HepG2 (cell line): ENCODE data around the gene TMX4. TPM values are rescaled to one million over a fixed set of nuclear protein-coding genes. Genes with fewer than 3 reads are reported as not detected.

Experiments used
- MEIS1 ChIP-seq: sonication (generic); formaldehyde crosslinking; IDR thresholded peaks from 2 replicates; pipeline ENCODE4 v1.9.0; 2021; ENCODE audit warnings: mild to moderate bottlenecking, missing genetic modification reagents, moderate library complexity, borderline replicate concordance
- ONECUT2 ChIP-seq: sonication (generic); formaldehyde crosslinking; IDR thresholded peaks from 2 replicates; pipeline ENCODE4 v1.4.0; 2020; ENCODE audit warnings: missing genetic modification reagents
- PHF5A ChIP-seq: IDR thresholded peaks from one replicate; pipeline ENCODE4 v1.6.1; 2018; ENCODE audit warnings: low read depth, missing genetic modification reagents; ENCODE audit not compliant: unreplicated experiment
- POLR2AphosphoS5 ChIP-seq: IDR thresholded peaks from 2 replicates; pipeline ENCODE4 v1.6.1; 2012; ENCODE audit warnings: low read depth, low read length
- ZNF33A ChIP-seq: sonication (generic); formaldehyde crosslinking; IDR thresholded peaks from 2 replicates; pipeline ENCODE4 v1.5.1; 2020; ENCODE audit warnings: missing genetic modification reagents, mild to moderate bottlenecking, moderate library complexity, borderline replicate concordance
- ZNF550 ChIP-seq: sonication (generic); formaldehyde crosslinking; IDR thresholded peaks from 2 replicates; pipeline ENCODE4 v1.4.0; 2020; ENCODE audit warnings: mild to moderate bottlenecking, missing genetic modification reagents, borderline replicate concordance
- ZNF564 ChIP-seq: sonication (generic); formaldehyde crosslinking; IDR thresholded peaks from 2 replicates; pipeline ENCODE4 v1.8.1; 2023; ENCODE audit warnings: mild to moderate bottlenecking, missing genetic modification reagents
- ZNF616 ChIP-seq: sonication (generic); formaldehyde crosslinking; IDR thresholded peaks from 2 replicates; pipeline ENCODE4 v1.5.0; 2020; ENCODE audit warnings: low read depth, mild to moderate bottlenecking, missing genetic modification reagents
- ZNF773 ChIP-seq: sonication (generic); formaldehyde crosslinking; IDR thresholded peaks from 2 replicates; pipeline ENCODE4 v1.4.0; 2020; ENCODE audit warnings: missing genetic modification reagents, borderline replicate concordance
- ZNF781 ChIP-seq: sonication (generic); formaldehyde crosslinking; IDR thresholded peaks from 2 replicates; pipeline ENCODE4 v1.5.1; 2020; ENCODE audit warnings: borderline replicate concordance, mild to moderate bottlenecking, missing genetic modification reagents; ENCODE audit errors: not compliant biosample characterization
- polyA plus RNA-seq, 8 experiments: library from polyadenylated mRNA; depleted of rRNA in 3 of 8; stranded (reverse) in 7 of 8; unstranded in 1 of 8; fragments of >200 nt; fragmentation: Illumina TruSeq in 4 of 8; extraction: Trizol in 4 of 8; gene quantifications; 2 replicates each; pipeline versions ENCODE4 v1.2.1 to v1.2.3, GENCODE V29; 2011 to 2016; ENCODE audit warnings: low read depth in 4 of 8, missing spikeins in 1 of 8, mixed read lengths in 1 of 8; ENCODE audit not compliant: insufficient read depth in 1 of 8
- total RNA-seq, 5 experiments: library from RNA; depleted of rRNA; stranded (reverse); fragments of >200 nt; fragmentation: Illumina TruSeq; extraction: Trizol; gene quantifications; 2 replicates each; pipeline ENCODE4 v1.2.3, GENCODE V29; 2016; ENCODE audit warnings: low read depth in 1 of 5
- TF ChIP-seq, protein P1 (sequence below): sonication (generic); formaldehyde crosslinking; IDR thresholded peaks from 2 replicates; pipeline ENCODE4 v1.5.0; 2020; ENCODE audit warnings: mild to moderate bottlenecking, missing genetic modification reagents, borderline replicate concordance
- TF ChIP-seq, protein P2 (sequence below): sonication (generic); formaldehyde crosslinking; IDR thresholded peaks from 2 replicates; pipeline ENCODE4 v1.4.0; 2020; ENCODE audit warnings: mild to moderate bottlenecking, missing genetic modification reagents

Gene TMX4
- total and polyA plus RNA-seq, 2 of the 13 experiments (the other 11 are each of a cell fraction or from before 2014, with no cell fraction given): 7.6 to 21.4 TPM

DNA sequence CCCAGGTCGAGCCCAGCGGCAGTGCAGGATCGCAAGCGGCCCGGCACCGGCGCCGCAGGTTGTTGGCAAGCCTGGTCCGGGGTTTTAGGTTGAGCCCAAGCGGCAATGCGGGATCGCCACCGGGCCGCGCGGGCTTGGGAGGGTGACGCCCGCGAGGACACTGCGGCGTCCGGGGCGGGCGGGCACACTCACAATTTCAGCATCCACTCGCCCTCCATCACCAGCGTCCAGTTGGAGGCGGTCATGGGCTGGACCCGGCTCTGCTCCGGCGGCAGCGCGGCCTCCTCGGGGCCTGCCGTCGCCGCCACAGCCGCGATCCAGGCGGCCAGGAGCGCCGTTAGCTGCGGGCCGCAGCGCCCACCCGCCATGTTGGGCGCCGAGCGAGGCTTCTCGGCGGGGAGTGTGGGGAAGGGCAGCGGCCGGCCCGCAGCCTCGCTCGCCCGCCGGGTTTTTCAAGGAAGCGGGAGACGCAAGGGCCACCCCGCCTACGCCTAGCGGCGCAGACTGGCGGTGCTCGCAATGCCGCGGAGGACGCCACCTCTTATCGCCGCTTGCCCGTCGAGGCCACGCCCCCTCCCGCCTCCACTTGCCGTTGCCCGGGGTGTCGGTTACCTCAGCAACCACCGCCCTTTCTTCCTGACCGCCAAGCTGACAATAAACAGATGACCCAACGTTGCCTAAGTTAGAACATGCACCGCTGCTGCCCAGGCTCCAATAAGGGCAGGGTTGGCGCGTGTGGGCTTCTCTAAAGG is at the start of gene TMX4 (continued):
- TF ChIP-seq, protein P1, sequence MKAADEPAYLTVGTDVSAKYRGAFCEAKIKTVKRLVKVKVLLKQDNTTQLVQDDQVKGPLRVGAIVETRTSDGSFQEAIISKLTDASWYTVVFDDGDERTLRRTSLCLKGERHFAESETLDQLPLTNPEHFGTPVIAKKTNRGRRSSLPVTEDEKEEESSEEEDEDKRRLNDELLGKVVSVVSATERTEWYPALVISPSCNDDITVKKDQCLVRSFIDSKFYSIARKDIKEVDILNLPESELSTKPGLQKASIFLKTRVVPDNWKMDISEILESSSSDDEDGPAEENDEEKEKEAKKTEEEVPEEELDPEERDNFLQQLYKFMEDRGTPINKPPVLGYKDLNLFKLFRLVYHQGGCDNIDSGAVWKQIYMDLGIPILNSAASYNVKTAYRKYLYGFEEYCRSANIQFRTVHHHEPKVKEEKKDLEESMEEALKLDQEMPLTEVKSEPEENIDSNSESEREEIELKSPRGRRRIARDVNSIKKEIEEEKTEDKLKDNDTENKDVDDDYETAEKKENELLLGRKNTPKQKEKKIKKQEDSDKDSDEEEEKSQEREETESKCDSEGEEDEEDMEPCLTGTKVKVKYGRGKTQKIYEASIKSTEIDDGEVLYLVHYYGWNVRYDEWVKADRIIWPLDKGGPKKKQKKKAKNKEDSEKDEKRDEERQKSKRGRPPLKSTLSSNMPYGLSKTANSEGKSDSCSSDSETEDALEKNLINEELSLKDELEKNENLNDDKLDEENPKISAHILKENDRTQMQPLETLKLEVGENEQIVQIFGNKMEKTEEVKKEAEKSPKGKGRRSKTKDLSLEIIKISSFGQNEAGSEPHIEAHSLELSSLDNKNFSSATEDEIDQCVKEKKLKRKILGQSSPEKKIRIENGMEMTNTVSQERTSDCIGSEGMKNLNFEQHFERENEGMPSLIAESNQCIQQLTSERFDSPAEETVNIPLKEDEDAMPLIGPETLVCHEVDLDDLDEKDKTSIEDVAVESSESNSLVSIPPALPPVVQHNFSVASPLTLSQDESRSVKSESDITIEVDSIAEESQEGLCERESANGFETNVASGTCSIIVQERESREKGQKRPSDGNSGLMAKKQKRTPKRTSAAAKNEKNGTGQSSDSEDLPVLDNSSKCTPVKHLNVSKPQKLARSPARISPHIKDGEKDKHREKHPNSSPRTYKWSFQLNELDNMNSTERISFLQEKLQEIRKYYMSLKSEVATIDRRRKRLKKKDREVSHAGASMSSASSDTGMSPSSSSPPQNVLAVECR (CRISPR knock-in tag): peak; percentile 93
- no peak for TF ChIP-seq ZNF33A (CRISPR knock-in tag)
- no peak; the same call in 1 of the 2 replicates for TF ChIP-seq ONECUT2 (CRISPR knock-in tag)
- TF ChIP-seq, protein P2, sequence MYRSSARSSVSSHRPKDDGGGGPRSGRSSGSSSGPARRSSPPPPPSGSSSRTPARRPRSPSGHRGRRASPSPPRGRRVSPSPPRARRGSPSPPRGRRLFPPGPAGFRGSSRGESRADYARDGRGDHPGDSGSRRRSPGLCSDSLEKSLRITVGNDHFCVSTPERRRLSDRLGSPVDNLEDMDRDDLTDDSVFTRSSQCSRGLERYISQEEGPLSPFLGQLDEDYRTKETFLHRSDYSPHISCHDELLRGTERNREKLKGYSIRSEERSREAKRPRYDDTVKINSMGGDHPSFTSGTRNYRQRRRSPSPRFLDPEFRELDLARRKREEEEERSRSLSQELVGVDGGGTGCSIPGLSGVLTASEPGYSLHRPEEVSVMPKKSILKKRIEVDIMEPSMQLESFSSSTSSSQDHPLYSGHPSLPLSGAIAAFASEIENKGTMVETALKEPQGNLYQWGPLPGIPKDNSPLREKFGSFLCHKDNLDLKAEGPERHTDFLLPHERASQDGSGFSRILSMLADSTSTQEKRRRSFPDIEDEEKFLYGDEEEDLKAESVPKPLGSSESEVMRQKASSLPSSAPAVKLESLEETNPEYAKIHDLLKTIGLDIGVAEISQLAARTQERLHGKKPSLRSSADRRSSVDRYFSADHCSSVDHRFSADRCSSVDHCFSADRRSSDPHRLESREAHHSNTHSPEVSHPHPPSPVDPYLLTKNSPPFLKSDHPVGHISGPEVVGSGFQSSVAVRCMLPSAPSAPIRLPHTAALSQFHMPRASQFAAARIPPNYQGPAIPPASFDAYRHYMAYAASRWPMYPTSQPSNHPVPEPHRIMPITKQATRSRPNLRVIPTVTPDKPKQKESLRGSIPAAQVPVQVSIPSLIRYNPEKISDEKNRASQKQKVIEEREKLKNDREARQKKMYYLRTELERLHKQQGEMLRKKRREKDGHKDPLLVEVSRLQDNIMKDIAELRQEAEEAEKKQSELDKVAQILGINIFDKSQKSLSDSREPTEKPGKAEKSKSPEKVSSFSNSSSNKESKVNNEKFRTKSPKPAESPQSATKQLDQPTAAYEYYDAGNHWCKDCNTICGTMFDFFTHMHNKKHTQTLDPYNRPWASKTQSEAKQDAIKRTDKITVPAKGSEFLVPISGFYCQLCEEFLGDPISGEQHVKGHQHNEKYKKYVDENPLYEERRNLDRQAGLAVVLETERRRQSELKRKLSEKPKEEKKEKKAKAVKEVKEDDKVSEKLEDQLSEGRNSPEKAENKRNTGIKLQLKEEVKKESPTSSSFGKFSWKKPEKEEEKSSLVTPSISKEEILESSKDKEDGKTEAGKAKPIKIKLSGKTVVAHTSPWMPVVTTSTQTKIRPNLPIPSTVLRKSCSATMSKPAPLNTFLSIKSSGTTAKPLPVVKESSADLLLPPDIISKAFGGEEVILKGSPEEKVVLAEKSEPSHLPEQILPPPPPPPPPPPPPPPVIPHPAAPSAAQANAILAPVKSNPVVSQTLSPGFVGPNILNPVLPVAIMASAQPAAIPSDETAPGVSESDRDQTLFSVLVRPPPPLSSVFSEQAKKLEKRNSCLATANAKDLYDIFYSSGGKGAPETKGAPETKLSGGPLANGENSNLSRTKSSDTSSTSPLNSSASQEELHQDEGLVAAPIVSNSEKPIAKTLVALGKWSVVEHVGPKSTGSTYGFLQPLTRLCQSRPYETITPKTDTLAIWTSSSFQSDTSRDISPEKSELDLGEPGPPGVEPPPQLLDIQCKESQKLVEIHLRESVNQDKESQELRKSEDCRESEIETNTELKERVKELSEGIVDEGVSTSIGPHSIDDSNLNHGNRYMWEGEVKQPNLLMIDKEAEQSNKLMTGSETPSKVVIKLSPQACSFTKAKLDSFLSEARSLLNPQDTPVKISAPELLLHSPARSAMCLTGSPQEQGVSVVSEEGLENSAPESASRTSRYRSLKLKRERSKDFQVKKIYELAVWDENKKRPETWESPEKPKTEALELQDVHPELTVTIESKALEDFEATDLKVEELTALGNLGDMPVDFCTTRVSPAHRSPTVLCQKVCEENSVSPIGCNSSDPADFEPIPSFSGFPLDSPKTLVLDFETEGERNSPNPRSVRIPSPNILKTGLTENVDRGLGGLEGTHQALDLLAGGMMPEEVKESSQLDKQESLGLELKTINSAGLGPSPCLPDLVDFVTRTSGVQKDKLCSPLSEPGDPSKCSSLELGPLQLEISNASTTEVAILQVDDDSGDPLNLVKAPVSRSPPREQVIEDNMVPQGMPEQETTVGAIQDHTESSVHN (CRISPR knock-in tag): no peak; the same call in 1 of the 2 replicates
- peak; percentile 34 for TF ChIP-seq PHF5A (CRISPR knock-in tag)
- peak; percentile 95 for TF ChIP-seq ZNF564 (CRISPR knock-in tag)
- peak; percentile 97 for TF ChIP-seq ZNF773 (CRISPR knock-in tag)
- no peak for TF ChIP-seq ZNF781 (CRISPR knock-in tag)
- TF ChIP-seq POLR2AphosphoS5: peak; percentile 85
- peak; percentile 47 for TF ChIP-seq MEIS1 (CRISPR knock-in tag)
- TF ChIP-seq ZNF616 (CRISPR knock-in tag): 0 out of 2 replicates have a peak, but pooled peaks have one; percentile 91
- 0 out of 2 replicates have a peak, but pooled peaks have one; percentile 61 for TF ChIP-seq ZNF550
